ENCODE measurements around the gene LRRC15. TPM values are rescaled to one million over a fixed set of nuclear protein-coding genes. Genes with fewer than 3 reads are reported as not detected.

Gene LRRC15
- total RNA-seq, 1 experiment from 2014 or later, result 6.0 TPM

Other genes with a start within 250 kb of the LRRC15 start
- gene HES1, start 233.6 kb downstream of the LRRC15 start, total RNA-seq (2014; rRNA removed; shearing (Covaris generic)), result 19.3 and 22.5 TPM in 2 replicates
- not detected in 2 replicates for gene CPN2, start 18.4 kb downstream of the LRRC15 start, total RNA-seq (2014; rRNA removed; shearing (Covaris generic))
- gene GP5, start 29.5 kb upstream of the LRRC15 start, total RNA-seq (2014; rRNA removed; shearing (Covaris generic)), result not detected in 2 replicates
- gene ATP13A3, start 117.3 kb upstream of the LRRC15 start, total RNA-seq (2014; rRNA removed; shearing (Covaris generic)), result 66.1 and 83.2 TPM in 2 replicates